ENCODE measurements around the gene PDAP1.
"Not testable (repeated sequence)": the region's sequence is repeated elsewhere in the genome, so short reads cannot be mapped to it uniquely, and the experiment has no call there.

PDAP1 gene

GRCh38 chr7:99424932-99425730, 16.7 kb upstream of the PDAP1 start:
- no peak for DNase-seq (ENCODE audit: low read depth in 2 of 2)

GRCh38 chr7:99422625-99423024, 14.2 kb upstream of the PDAP1 start:
- DNase-seq (ENCODE audit: low read depth in 2 of 2) = no peak

- DNase-seq (ENCODE audit: low read depth in 2 of 2) = no peak
These were observed 13.8 kb upstream of the PDAP1 start for GRCh38 chr7:99422186-99422585.

- DNase-seq (ENCODE audit: low read depth in 2 of 2) = no peak
These were observed 12.6 kb upstream of the PDAP1 start for GRCh38 chr7:99420986-99421385.

GRCh38 chr7:99420213-99420612, 11.8 kb upstream of the PDAP1 start:
- no peak for DNase-seq (ENCODE audit: low read depth in 2 of 2)

- no peak for DNase-seq (ENCODE audit: low read depth in 2 of 2)
These were observed 11.1 kb upstream of the PDAP1 start for GRCh38 chr7:99419323-99420021.

- DNase-seq (ENCODE audit: low read depth in 2 of 2) = no peak
These were observed 9.9 kb upstream of the PDAP1 start for GRCh38 chr7:99418260-99418659.

GRCh38 chr7:99415513-99416127, 7.2 kb upstream of the PDAP1 start:
- DNase-seq (ENCODE audit: low read depth in 2 of 2) = not testable (repeated sequence)

GRCh38 chr7:99410635-99411034, 2.2 kb upstream of the PDAP1 start:
- no peak for DNase-seq (ENCODE audit: low read depth in 2 of 2)

GRCh38 chr7:99409806-99410205, 1.4 kb upstream of the PDAP1 start:
- DNase-seq (ENCODE audit: low read depth in 2 of 2) = no peak

GRCh38 chr7:99409192-99409572, 785 bp upstream of the PDAP1 start:
- no peak for DNase-seq (ENCODE audit: low read depth in 2 of 2)

GRCh38 chr7:99407872-99408378, 472 bp downstream of the PDAP1 start:
- DNase-seq (ENCODE audit: low read depth in 2 of 2) = peak in 1 of 2 donors; percentile 35

GRCh38 chr7:99406557-99406956, 1.8 kb downstream of the PDAP1 start:
- DNase-seq (ENCODE audit: low read depth in 2 of 2) = no peak

GRCh38 chr7:99404977-99405320, 3.4 kb downstream of the PDAP1 start:
- no peak for DNase-seq (ENCODE audit: low read depth in 2 of 2)

- no peak for DNase-seq (ENCODE audit: low read depth in 2 of 2)
These were observed 4.0 kb downstream of the PDAP1 start for GRCh38 chr7:99404235-99404976.

- DNase-seq (ENCODE audit: low read depth in 2 of 2) = no peak
These were observed 4.6 kb downstream of the PDAP1 start for GRCh38 chr7:99403764-99404163.

GRCh38 chr7:99402854-99403253, 5.5 kb downstream of the PDAP1 start:
- DNase-seq (ENCODE audit: low read depth in 2 of 2) = no peak

GRCh38 chr7:99399597-99399996, 8.8 kb downstream of the PDAP1 start:
- DNase-seq (ENCODE audit: low read depth in 2 of 2) = no peak

GRCh38 chr7:99398891-99399445, 9.4 kb downstream of the PDAP1 start:
- no peak for DNase-seq (ENCODE audit: low read depth in 2 of 2)

GRCh38 chr7:99397297-99397983, 11.0 kb downstream of the PDAP1 start:
- no peak for DNase-seq (ENCODE audit: low read depth in 2 of 2)

Measured in stimulated activated CD4-positive, alpha-beta T cell treated with anti-CD3 and anti-CD28 coated beads, Interleukin-4, amount 100 ng/mL, for 48 hours (primary cell).